Globus pallidus (tissue), 1 donor: Measurements from ENCODE around the gene AANAT.

Experiments
- DNase-seq: peaks from one replicate; pipeline ENCODE4 v3.0.0-alpha.2; 2015; ENCODE audit warnings: low spot score

The AANAT gene

DNA sequence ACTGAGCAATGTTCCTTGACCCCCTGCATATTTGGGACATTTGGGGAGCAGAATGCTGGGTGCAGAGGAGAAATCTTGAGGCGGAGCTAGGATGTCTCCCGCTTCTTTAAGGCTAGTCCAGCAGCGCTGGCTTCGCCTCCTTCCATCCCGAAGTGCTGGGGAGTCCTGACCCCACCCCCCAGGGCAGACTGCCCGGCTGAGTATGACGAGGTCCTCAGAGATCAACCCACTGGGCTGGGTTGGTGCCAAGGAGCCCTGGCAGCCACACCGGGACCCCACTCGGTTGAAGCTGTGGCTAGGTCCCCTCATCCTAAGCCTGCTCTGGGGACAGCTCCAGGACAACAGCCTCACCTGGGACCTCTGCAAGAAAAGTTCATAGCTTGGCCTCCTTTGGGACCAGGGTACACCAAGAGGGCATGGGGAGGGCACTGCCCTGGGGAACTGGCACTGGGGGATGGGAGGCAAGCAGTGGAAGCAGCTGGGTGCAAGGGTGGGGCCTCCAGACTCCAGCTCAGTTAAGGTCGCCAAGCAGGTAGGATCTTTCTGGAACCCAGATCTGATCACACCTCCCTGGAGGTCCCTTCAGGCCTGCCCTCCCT, 22.8 kb downstream of the AANAT start:
- no peak for DNase-seq

DNA sequence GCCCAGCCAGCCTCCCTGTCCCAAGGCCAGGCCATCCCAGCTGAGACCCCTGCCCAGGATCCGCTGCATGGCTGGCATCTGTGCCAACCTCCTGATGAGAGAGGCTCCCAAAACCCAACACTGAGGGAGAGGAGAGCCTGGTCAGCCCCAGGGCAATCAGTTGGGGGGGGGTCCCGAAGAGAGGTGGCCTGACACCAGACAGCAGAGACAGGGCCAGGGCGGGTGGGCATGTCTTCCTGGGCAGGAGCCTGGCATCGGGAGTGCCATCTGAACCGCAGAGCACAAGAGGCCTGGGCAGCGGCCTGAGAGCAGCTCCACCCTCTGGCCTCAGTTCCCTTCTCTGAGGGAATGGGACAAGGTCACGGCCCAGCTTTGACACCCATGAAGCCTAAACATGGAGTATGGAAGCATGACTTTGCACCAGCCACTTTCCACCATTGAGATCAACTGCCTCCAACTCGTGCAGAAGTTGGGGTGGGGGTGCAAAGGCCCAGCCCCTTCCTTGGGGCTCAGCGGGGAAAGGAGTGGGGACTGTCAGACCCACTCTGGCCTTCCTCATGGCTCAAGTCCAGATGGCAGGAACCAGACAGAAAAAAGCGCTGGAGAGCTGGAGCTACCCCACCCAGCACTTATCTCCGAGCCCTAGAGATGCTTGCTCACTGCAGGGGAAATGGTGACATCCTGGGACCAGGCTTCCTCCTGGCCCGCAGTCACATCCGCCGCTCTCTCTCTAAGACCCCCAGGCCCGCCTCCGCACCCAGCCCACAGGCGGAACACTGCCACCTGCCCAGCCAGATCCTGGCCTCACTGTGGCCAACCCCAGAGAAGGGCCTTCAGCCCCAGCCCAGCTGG, 24.1 kb downstream of the AANAT start:
- no peak for DNase-seq

DNA sequence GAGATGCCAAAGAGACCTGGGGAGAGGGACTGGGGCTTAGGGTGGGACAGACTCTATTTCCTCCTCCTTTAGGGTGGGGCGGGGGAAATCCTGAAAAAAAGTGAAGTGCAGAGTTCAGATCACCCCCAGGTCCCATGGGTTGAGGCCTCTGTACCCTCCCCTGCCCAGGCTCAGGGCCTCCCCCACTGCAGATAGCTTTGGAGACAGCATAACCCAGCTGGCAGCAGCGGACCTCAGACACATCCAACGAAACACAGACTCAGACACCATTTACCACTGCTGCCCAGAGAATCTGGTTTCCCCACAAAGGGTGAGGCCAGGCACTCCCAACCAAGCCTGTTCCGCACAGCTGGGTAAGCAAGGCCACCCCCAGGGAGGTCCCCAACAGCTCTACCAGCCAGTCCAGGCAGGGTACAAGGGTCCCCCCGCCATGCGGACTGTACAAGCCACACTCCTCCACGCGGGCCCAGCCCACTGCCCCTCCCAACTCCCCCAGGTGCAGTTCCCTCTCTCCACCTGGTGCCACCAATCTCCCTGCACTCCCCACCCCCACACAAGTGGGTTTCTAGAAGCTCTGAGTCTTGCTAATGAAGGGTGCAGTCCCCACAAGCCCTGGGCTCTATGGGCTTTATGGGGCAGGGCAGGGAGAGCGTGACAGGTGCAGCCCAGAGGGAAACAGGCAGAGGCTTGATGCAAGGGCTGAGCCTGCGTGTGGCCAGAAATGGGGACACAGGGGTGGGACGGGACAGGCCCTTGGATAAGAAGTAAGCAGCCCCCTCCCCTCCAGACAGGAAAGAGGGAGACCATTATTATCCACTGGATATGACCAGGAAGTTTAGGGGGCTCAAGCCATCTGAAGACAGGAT, 25.0 kb downstream of the AANAT start:
- DNase-seq, result no peak

DNA sequence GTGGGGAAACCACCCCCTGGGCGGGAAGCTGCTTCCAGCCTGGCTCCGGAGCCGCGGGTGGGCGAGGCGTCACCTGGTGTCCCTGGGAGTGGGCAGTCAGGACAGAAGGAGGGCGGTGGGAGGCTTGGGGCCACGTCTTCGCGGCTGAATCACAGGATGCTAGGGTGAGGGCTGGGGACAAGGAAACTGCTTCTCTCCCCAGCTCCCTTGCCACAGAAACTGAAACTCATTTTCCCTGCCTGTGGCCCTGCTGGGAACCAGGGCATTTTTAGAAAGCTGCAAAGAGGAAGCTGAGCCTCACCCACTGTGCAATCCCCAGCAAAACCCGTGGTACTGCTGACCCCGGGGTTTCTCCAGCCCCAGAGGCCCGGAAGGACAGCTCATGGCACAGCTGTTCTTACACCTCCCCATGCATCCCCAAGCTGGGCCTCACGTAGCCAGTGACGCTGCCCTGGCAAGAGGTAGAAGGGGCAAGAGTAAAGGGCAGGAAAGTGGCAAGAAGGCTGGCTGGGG, 25.6 kb downstream of the AANAT start:
- DNase-seq, result peak; percentile 69

DNA sequence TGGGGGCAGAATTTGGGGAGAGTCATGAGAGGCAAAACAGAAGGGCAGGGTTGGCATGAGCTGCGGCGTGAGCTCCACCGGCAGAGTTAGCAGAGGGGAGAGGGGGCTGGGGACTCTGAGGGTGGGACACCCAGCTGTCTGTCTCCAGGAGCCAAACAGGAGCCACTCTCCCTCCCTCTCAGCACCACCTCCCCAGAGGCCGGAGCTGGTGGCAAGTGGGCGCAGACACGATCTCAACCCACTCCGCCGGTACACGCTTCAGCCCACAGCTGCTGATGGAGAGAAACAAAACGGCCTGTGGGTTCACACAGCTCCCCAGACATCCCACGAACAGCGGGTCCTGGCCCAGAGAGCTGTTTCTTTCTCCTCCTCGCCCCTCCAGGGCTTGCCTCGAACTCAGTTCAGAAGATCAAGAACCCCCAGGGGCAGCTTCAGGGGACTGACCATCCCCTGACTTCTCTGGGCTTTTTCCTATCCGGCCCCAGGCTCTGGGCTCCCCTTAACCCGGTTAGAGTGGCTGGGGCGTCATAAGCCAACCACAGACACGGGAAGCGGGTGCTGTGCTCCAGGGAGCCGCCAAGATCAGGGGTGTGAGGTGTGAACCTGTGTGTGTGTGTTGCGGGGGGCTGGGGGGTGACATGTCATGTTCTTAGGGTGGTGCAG, 26.2 kb downstream of the AANAT start:
- DNase-seq, result no peak

DNA sequence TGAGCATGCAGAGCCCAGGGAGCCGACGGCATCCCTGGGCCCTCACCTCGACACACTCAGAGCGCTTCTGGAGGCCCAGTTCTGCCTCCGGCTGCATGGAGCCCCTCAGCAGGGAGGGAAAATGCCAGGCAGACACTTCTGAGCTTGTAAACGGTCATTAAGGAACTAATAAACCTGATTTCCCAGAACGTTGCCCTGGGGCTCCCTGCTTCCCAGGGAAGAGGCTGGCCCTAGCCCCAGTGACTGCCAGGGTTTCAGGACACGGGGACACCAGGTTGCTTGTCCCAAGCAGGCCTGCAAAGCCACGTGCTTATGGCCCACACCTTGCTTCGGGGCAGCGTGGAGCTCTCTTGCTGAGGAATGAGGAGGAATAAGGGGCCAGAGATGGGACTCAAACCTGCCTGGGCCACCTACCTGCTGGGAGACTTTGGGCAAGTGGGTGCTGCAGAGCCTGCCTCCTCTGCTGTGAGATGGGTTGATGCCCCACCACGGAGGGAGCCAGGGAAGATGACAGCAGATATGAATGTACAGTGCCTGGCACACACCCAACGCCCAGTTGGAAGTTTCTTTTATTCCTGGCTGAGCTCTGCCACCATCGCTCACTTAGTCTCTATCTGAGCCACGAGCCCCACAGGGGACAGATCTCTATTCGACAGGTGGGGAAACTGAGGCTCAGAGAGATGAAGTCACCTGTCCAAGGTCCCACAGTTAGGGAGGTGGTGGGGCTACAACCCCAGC, 28.4 kb downstream of the AANAT start:
- no peak for DNase-seq

DNA sequence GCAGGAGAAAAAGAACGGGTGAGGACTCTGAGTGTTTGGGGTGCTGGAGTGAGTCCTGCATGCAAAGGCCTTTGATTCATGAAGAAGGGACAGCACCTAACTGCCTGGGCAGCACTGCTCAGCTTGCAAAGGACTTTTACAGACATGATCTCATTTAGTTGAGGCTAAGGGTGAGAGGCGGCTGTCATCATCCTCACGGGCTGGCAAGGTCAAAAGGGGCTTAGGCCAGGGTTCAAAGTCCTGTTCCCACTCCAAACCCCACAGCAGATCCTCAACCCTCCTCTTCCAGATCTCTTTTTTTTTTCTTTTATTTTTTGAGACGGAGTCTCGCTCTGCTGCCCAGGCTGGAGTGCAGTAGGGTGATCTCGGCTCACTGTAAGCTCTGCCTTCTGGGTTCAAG, 29.1 kb downstream of the AANAT start:
- DNase-seq, result no peak

DNA sequence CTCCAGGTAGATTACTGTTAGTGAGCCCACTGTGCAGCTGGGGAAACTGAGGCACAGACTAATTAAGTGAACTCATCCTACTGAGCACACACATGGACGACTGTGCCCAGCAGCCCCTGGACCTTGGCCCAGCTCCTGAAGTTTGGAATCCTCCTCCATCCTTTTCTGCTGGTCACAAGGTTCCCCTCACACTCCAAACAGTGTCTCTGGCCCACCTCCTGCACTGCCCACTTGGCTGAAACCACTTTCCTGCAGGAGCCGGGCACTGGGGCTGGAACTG, 30.2 kb downstream of the AANAT start:
- DNase-seq, result no peak

DNA sequence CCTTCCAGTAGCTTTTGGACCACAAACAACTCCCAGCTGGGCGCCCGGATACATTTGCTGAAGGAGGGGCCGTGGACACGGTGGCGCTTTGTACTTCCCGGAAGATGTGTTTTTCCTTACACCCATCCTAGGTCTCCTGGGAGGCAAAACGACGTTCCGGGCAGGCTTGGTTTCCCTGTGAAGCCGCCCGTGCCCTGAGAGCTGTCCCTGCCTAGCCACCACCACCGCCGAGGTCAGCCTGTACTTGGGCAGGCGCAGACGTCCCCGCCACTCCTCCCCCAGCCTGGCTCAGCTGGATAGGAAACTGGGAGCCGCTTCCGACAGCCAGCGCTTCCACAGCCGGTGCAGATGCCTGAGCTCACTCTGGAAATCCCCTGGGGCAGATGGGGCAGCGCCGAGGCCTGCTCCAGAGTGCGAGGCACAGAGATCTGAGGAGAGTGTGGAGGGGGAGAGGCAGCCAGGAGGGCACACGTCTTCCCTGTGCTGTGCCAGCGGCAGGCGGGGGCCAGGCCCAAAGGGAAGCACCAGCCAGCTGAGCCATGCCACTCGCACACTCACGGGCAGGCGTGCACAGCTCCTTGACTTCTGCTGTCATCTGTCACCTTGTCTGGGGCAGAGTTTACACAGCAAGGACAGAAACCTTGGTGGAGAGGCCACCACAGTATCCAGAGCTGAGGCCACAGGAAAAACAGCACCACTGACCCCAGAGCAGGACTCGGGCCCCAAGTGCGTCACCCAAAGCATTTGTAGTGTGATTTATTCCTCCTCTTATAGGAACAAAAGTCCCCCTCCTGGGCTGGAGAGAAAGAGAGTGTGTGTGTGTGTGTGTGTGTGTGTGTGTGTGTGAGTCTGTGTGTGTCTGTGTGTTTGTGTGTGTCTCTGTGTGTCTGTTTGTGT, 30.8 kb downstream of the AANAT start:
- DNase-seq, result peak; percentile 69

DNA sequence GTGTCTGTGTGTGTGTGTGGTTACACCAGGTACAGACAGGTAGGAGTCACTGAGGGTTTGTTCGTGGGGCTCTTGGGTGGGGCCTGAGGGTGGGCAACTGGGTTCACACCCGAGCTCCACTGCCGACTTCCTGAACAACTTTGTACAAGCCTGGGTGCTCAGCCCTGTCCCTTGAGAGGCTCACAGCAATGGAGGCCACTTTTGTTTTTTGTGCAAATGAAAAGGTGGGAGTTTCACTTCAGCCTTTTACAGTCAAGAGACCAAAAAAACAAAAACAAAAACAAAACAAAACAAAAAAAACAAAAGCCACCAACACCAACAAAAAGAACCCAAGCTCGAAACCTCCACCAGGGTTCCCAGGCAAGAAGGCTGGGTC, 31.5 kb downstream of the AANAT start:
- no peak for DNase-seq

DNA sequence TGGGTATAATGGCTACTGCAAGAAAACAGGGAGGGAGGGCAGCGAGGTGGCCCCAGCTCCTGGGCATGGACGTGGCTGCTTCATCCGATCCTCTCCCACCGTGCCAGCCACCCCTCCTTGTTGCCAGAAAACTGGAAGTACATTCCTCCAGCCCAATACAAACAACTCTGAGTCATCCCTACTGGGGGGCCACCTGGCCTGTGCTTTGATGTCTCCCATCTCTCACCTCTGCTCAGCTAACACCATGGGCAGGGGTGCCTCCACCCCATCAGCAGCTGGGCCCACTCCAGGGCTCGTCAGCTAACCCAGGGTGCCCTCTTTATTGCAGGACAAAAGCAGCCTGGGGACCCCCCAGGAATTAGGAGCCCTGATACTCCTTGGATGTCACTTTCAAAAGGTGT, 31.9 kb downstream of the AANAT start:
- DNase-seq, result no peak

DNA sequence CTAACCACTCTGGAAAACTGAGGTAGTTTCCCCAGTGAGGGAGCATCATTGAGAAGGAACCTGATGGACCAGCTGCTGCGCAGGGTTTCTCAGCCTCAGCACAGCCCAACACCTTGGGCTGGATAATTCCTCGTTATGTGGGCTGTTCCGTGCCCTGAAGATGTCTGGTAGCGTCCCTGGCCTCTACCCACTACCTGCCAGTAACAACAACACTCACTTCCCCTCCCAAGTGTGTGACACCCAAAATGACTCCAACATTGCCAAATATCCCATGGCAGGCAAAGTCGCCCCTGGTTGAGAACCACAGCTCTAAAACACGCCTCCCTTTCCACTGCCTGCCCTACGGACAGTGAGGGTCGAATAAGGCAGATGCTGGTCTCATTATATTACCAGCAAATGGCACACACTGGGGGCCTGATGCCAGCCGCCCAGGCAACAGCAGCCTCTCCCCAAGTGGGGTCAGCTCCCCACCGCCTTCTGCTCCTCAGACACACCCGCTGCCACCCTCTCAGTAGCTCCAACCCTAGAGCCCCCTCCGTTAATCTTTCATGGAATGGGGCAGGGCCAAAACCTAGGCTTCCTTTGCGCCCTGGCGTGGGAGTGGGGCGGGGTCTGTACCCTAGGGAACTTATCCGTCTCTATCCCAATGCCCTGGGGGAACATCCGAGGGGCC, 32.8 kb downstream of the AANAT start:
- no peak for DNase-seq

DNA sequence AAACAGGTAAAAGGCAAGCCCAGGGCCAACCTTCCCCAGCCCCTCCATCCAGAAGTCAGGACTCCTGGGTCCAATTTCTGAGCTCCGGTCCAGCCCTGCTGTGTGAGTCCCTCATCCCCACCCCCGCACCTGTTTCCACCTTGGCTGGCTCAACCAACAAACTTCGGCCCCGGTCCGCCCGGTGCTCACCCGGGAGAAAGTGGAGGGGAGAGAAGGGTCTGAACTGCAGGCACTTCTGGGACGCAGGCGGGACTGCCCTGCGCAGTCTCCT, 33.3 kb downstream of the AANAT start:
- DNase-seq, result no peak

DNA sequence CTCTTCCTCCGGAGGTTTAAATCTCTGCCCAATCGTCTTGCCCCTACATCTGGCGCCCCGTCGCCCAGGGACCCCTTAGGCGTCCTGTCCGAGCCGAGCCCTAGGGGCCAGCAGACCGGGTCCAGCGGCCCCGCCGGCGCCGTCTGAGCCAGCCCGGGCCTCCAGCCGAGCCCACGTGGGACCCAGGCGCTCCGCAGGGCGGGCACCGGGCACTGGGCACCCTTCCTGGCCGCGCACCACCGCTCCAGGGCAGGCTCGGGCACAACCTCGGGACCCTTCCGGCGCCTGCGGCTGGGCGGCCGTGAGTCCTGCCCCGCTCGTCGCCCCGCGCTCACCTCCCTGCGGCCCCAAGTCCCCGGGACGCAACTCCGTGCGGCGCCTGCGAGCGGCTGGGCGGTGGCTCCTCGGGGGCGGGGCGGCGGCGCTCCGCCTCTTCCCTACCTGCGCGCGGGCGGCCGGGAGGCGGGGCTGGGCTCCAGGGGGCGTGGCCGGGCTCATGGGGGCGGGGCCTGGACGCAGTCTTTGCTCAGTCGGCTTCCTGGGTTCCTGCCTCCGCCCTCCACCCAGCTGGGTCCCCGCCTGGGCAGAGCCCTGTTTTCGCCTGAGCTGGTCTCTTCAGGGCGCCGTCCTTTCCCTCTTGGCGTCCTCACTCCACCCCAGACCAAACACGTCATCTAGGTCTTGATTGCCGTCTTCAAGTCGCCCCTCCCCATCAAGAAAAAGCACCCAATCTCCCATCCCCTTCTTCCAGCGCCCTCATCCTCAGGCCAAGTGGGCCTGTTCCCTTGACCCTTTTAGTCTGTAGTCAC, 33.8 kb downstream of the AANAT start, which contains the start of gene RHBDF2:
Gene RHBDF2, minus strand, starts transcription at position 406 of the 809 bp plus-strand sequence. CDS start 19,899 bp downstream, outside the sequence.
- DNase-seq, result peak; percentile 70

DNA sequence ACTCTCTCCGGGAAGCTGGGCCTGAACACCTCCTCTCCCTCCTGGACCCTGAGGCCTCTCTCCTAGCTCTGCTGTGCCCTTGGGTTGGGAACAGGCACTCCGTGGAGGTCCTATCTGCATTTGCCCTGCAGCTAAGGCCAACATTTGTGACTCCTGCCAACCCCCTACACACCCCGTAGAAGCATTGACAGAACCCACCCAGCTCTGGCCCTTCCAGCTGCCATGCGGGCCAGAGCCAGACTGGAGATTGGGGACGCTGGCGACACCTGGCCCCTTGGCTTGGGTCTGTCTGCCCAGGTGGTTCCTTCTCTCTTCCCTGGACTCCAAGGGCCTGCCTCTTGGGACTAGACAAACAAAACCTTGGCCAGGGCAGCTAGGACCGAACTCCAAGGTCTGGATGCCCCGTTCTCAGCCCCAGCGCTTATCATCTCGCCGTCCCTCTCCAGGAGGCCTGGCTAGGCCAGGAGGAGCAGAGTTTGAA, 34.5 kb downstream of the AANAT start:
- no peak for DNase-seq

DNA sequence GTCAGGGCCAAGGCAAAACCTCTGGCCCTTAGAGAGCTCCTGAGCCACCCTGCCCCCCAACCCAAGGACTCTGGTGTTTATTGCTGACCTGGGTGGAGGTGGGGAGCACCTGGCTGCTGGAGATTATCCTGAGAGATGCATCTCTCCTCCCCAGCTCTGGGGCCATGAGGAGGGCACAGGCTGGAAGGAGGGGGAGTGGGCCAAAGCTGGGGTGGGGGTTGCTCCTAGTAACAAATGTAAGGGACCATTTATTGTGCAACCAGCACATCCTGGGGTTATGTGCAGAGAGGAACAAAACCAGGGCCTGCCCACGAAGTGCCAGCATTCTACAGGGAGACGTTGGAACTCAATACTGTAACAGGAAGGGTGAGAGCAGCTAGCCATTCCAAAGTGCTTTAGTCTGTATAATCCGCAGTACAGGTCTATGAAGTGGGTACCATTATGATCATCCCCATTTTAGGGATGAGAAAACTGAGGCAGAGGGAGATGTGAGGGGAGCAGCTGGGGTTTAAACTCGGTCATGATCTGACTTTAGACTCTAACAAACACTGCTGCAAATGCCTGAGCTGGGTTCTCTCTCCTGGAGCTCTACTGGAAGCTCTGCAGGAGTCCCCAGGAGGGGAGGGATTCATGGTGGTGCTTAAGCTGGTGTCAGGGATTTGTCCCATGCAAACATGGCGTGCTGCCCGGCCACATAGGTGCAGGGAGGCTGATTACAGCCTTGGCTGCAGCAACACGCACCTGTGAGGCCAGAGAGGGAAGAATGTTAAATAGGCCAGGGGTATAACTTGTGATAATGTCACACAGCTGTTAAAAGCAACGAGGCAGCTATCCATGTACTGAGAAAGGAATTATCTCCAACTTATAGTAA, 35.2 kb downstream of the AANAT start:
- no peak for DNase-seq

DNA sequence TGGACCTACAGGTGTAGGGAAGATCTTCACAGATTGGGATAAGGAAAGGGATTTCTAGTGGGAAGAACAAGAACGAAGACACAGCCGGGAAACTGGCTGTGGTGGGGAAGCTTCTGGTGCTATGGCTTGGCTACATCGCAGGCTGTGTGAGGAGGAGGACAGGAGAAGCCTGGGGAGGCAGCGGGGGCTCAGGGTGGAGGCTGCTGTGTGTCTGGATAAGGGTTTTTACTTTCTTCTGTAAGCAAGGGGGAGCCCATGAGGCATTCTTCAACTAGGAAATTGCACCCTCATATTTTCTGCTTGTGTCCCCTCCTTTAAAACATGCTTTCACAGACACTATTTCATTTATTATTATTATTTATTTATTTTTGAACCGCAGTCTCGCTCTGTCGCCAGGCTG, 36.7 kb downstream of the AANAT start:
- DNase-seq, result no peak
